Measurements from ENCODE around the gene ARRDC4. TPM values are rescaled to one million over a fixed set of nuclear protein-coding genes. Genes with fewer than 3 reads are reported as not detected.

The ARRDC4 gene
- total RNA-seq, 1 experiment from 2014 or later = 7.1 TPM

GRCh38 chr15:97940993-97941392, 19.5 kb upstream of the ARRDC4 start:
- CTCF ChIA-PET = no interaction called here
- no peaks in the 10 kb centered on the region for H3K9me3 ChIP-seq (ENCODE audit: low read length)
- DNase-seq (no peak), ATAC-seq (no peak)
- POLR2A ChIA-PET (ENCODE audit: unreplicated experiment) = no interaction called here
- no peak overlapping the region for H3K4me3 ChIP-seq (ENCODE audit: low read length)
- H3K4me1 ChIP-seq (ENCODE audit: insufficient read depth, low read length) = no peaks in the 10 kb centered on the region
- TF ChIP-seq EZH2phosphoT487 (IDR thresholded peaks at IDR 0.05; ENCODE audit: borderline replicate concordance, low read length) (no peak), EZH2 (IDR thresholded peaks at IDR 0.05; ENCODE audit: low read length, unreplicated experiment) (no peak), CTCF (conservative IDR thresholded peaks at IDR 0.05; ENCODE audit: low read depth, low read length) (no peak)
- H3K4me2 ChIP-seq (ENCODE audit: low read length) = no peak overlapping the region
- no peaks in the 10 kb centered on the region for H3F3A ChIP-seq (ENCODE audit: low read length, unreplicated experiment)
- intact Hi-C loops (cut with micrococcal nuclease) = no loop called here
- H3K36me3 ChIP-seq (ENCODE audit: low read depth, low read length) = no peaks in the 10 kb centered on the region
- H3K9me2 ChIP-seq (replicated peaks; ENCODE audit: low read length) = no peaks in the 10 kb centered on the region
- H2AFZ ChIP-seq (ENCODE audit: low read length) = no peak overlapping the region
- no TSS peak for BruUV-seq (replicated peaks)
- H3K79me2 ChIP-seq (ENCODE audit: low read length) = no peaks in the 10 kb centered on the region
- H3K27ac ChIP-seq (ENCODE audit: low read length) = no peak overlapping the region
- peaks cover 20% of the 10 kb centered on the region for H3K27me3 ChIP-seq (ENCODE audit: low read length)
- no peaks in the 10 kb centered on the region for H4K20me1 ChIP-seq (ENCODE audit: low read length)
- no peak overlapping the region for H3K9ac ChIP-seq (ENCODE audit: low read length)

GRCh38 chr15:97941572-97941971, 18.9 kb upstream of the ARRDC4 start:
- intact Hi-C loops (cut with micrococcal nuclease) = no loop called here
- ChIA-PET POLR2A (ENCODE audit: unreplicated experiment) (no interaction called here), CTCF (no interaction called here)
- no peak for ATAC-seq
- Histone ChIP-seq H3K36me3 (ENCODE audit: low read depth, low read length) (no peaks in the 10 kb centered on the region), H3K4me3 (ENCODE audit: low read length) (no peak overlapping the region), H3K4me1 (ENCODE audit: insufficient read depth, low read length) (no peaks in the 10 kb centered on the region), H3K9ac (ENCODE audit: low read length) (no peak overlapping the region), H4K20me1 (ENCODE audit: low read length) (no peaks in the 10 kb centered on the region), H3K9me2 (replicated peaks; ENCODE audit: low read length) (no peaks in the 10 kb centered on the region), H3K4me2 (ENCODE audit: low read length) (no peak overlapping the region), H2AFZ (ENCODE audit: low read length) (no peak overlapping the region), H3K27ac (ENCODE audit: low read length) (no peak overlapping the region), H3F3A (ENCODE audit: low read length, unreplicated experiment) (no peaks in the 10 kb centered on the region), H3K27me3 (ENCODE audit: low read length) (peaks cover 25% of the 10 kb centered on the region), H3K9me3 (ENCODE audit: low read length) (no peaks in the 10 kb centered on the region), H3K79me2 (ENCODE audit: low read length) (no peaks in the 10 kb centered on the region)
- no TSS peak for BruUV-seq (replicated peaks)
- TF ChIP-seq EZH2 (IDR thresholded peaks at IDR 0.05; ENCODE audit: low read length, unreplicated experiment) (no peak), CTCF (conservative IDR thresholded peaks at IDR 0.05; ENCODE audit: low read depth, low read length) (no peak)
- peak; percentile 12 for DNase-seq

GRCh38 chr15:97944724-97945123, 15.8 kb upstream of the ARRDC4 start:
- ChIA-PET POLR2A (ENCODE audit: unreplicated experiment) (no interaction called here), CTCF (no interaction called here)
- no peak for TF ChIP-seq EZH2 (IDR thresholded peaks at IDR 0.05; ENCODE audit: low read length, unreplicated experiment)
- no peak for TF ChIP-seq CTCF (conservative IDR thresholded peaks at IDR 0.05; ENCODE audit: low read depth, low read length)
- no peak for TF ChIP-seq EZH2phosphoT487 (IDR thresholded peaks at IDR 0.05; ENCODE audit: borderline replicate concordance, low read length)
- ATAC-seq = no peak
- peaks cover 38% of the 10 kb centered on the region for H3K27me3 ChIP-seq (ENCODE audit: low read length)
- no TSS peak for BruUV-seq (replicated peaks)
- no peak overlapping the region for H3K4me2 ChIP-seq (ENCODE audit: low read length)
- H3K27ac ChIP-seq (ENCODE audit: low read length) = no peak overlapping the region
- H3K9me2 ChIP-seq (replicated peaks; ENCODE audit: low read length) = no peaks in the 10 kb centered on the region
- no peaks in the 10 kb centered on the region for H3K9me3 ChIP-seq (ENCODE audit: low read length)
- no peaks in the 10 kb centered on the region for H3F3A ChIP-seq (ENCODE audit: low read length, unreplicated experiment)
- no peak overlapping the region for H3K9ac ChIP-seq (ENCODE audit: low read length)
- H3K79me2 ChIP-seq (ENCODE audit: low read length) = no peaks in the 10 kb centered on the region
- DNase-seq = no peak
- H4K20me1 ChIP-seq (ENCODE audit: low read length) = no peaks in the 10 kb centered on the region
- H3K4me3 ChIP-seq (ENCODE audit: low read length) = no peak overlapping the region
- H2AFZ ChIP-seq (ENCODE audit: low read length) = no peak overlapping the region
- intact Hi-C loops (cut with micrococcal nuclease) = no loop called here
- no peaks in the 10 kb centered on the region for H3K36me3 ChIP-seq (ENCODE audit: low read depth, low read length)
- H3K4me1 ChIP-seq (ENCODE audit: insufficient read depth, low read length) = no peaks in the 10 kb centered on the region
